GM19099 (cell line): ENCODE data around the gene ABCA2.

Experiments
- POLR2A ChIP-seq: IDR thresholded peaks from 3 replicates; pipeline ENCODE4 v1.6.1; 2011; ENCODE audit warnings: low read depth; ENCODE audit not compliant: insufficient read length; ENCODE audit errors: extremely low read depth

ABCA2 gene

GRCh38 chr9:137029058-137029936 is 1.3 kb upstream of the ABCA2 start:
- no peak for TF ChIP-seq POLR2A

GRCh38 chr9:137028263-137029057 is 423 bp upstream of the ABCA2 start:
- no peak for TF ChIP-seq POLR2A

GRCh38 chr9:137026828-137027227 is 1.2 kb downstream of the ABCA2 start:
- no peak for TF ChIP-seq POLR2A

- no peak for TF ChIP-seq POLR2A
Observed at GRCh38 chr9:137026384-137026783, 1.7 kb downstream of the ABCA2 start.

GRCh38 chr9:137025517-137025966 is 2.5 kb downstream of the ABCA2 start:
- TF ChIP-seq POLR2A = no peak

GRCh38 chr9:137023583-137023991 is 4.5 kb downstream of the ABCA2 start:
- TF ChIP-seq POLR2A = no peak

- no peak for TF ChIP-seq POLR2A
Observed at GRCh38 chr9:137023157-137023556, 4.9 kb downstream of the ABCA2 start.

GRCh38 chr9:137022662-137023008 is 5.4 kb downstream of the ABCA2 start:
- TF ChIP-seq POLR2A = no peak

GRCh38 chr9:137021979-137022661 is 5.9 kb downstream of the ABCA2 start:
- TF ChIP-seq POLR2A = no peak

- no peak for TF ChIP-seq POLR2A
Observed at GRCh38 chr9:137021568-137021978, 6.5 kb downstream of the ABCA2 start.

- no peak for TF ChIP-seq POLR2A
Observed at GRCh38 chr9:137020771-137021567, 7.1 kb downstream of the ABCA2 start.

- no peak for TF ChIP-seq POLR2A
Observed at GRCh38 chr9:137019891-137020683, 8.0 kb downstream of the ABCA2 start.

GRCh38 chr9:137018761-137019559 is 9.1 kb downstream of the ABCA2 start:
- TF ChIP-seq POLR2A = no peak
